Osteocyte (in vitro differentiated cells): Measurements from ENCODE around the gene HYCC2. TPM values are rescaled to one million over a fixed set of nuclear protein-coding genes. Genes with fewer than 3 reads are reported as not detected.

ENCODE experiments used
- DNase-seq: peaks from one replicate; pipeline ENCODE4 v3.0.0; 2021; ENCODE audit warnings: mixed read lengths; ENCODE audit not compliant: unreplicated experiment; ENCODE audit errors: extremely low spot score
- H3K27ac Mint-ChIP-seq: one replicate; pipeline ENCODE4 v1.8.0; 2021; ENCODE audit warnings: mild to moderate bottlenecking, mixed read lengths; ENCODE audit not compliant: unreplicated experiment
- H3K27me3 Mint-ChIP-seq: one replicate; pipeline ENCODE4 v1.8.0; 2021; ENCODE audit warnings: mixed read lengths; ENCODE audit not compliant: unreplicated experiment
- H3K36me3 Mint-ChIP-seq: one replicate; pipeline ENCODE4 v1.8.0; 2021; ENCODE audit warnings: mixed read lengths; ENCODE audit not compliant: unreplicated experiment
- H3K4me1 Mint-ChIP-seq: one replicate; pipeline ENCODE4 v1.8.0; 2021; ENCODE audit warnings: mixed read lengths; ENCODE audit not compliant: unreplicated experiment
- H3K4me3 Mint-ChIP-seq: one replicate; pipeline ENCODE4 v1.8.0; 2021; ENCODE audit warnings: mild to moderate bottlenecking, moderate library complexity, mixed read lengths; ENCODE audit not compliant: unreplicated experiment
- H3K9me3 Mint-ChIP-seq: one replicate; pipeline ENCODE4 v1.8.0; 2021; ENCODE audit warnings: mixed read lengths; ENCODE audit not compliant: unreplicated experiment
- CTCF ChIP-seq: fragments of 200-600 bp; sonication (generic); IDR thresholded peaks from 2 replicates; pipeline ENCODE4 v1.5.0; 2021; ENCODE audit warnings: antibody characterized with exemption, mild to moderate bottlenecking, moderate library complexity
- total RNA-seq: library from RNA; stranded (reverse); gene quantifications from 2 replicates; pipeline ENCODE4 v1.2.1, GENCODE V29; 2021

The HYCC2 gene
- total RNA-seq, 1 donor from 2014 or later: 16.8 TPM

- Mint-ChIP-seq H3K4me1 (peaks cover 8% of the 10 kb centered on the region), H3K27ac (no peak overlapping the region), H3K27me3 (no peaks in the 10 kb centered on the region), H3K9me3 (peaks cover 8% of the 10 kb centered on the region), H3K36me3 (peaks cover 28% of the 10 kb centered on the region), H3K4me3 (no peak overlapping the region)
- no peak for TF ChIP-seq CTCF
- no peak for DNase-seq
Observed at GRCh38 chr2:201024518-201024917, 47.0 kb downstream of the HYCC2 start.

GRCh38 chr2:201021914-201022313 is 49.6 kb downstream of the HYCC2 start:
- Mint-ChIP-seq H3K9me3 (peaks cover 8% of the 10 kb centered on the region), H3K4me1 (peaks cover 8% of the 10 kb centered on the region), H3K27me3 (no peaks in the 10 kb centered on the region), H3K36me3 (peaks cover 28% of the 10 kb centered on the region), H3K27ac (no peak overlapping the region), H3K4me3 (no peak overlapping the region)
- no peak for TF ChIP-seq CTCF
- DNase-seq: no peak

Other genes with a start within 250 kb of the HYCC2 start
- gene CLK1, start 207.0 kb downstream of the HYCC2 start, total RNA-seq: 92.0 and 96.8 TPM in 2 replicates
- 49.7 and 50.8 TPM in 2 replicates for gene PPIL3, start 182.6 kb downstream of the HYCC2 start, total RNA-seq
- gene NIF3L1, start 182.3 kb downstream of the HYCC2 start, total RNA-seq: 22.6 and 23.1 TPM in 2 replicates
- 24.0 and 25.5 TPM in 2 replicates for gene ORC2, start 108.0 kb downstream of the HYCC2 start, total RNA-seq
- 69.1 and 74.1 TPM in 2 replicates for gene NDUFB3, start 330 bp upstream of the HYCC2 start, total RNA-seq
- gene CFLAR, start 44.5 kb upstream of the HYCC2 start, total RNA-seq: 45.8 and 48.1 TPM in 2 replicates
- gene CASP10, start 111.5 kb upstream of the HYCC2 start, total RNA-seq: 0.35 TPM in 1 of 2 replicates, not detected in the other
- 11.1 and 11.4 TPM in 2 replicates for gene CASP8, start 188.9 kb upstream of the HYCC2 start, total RNA-seq